GM19239 (cell line): ENCODE measurements around the gene DRAP1.
"Not testable (repeated sequence)": the region's sequence is repeated elsewhere in the genome, so short reads cannot be mapped to it uniquely, and the experiment has no call there.

Experiments used
- DNase-seq: peaks from one replicate; pipeline ENCODE4 v3.0.0; 2011; ENCODE audit warnings: low spot score; ENCODE audit not compliant: insufficient read length
- FAIRE-seq: peaks from 2 replicates; lab custom pipeline; 2011; peaks lifted over from hg19 to GRCh38; lab: Jason Lieb, UNC

Gene DRAP1

GRCh38 chr11:65922565-65922964 is 3.3 kb downstream of the DRAP1 start:
- FAIRE-seq (no peak), DNase-seq (no peak)

- FAIRE-seq: no peak
Measured at GRCh38 chr11:65925397-65925796, 6.2 kb downstream of the DRAP1 start.

GRCh38 chr11:65927904-65928397 is 8.7 kb downstream of the DRAP1 start:
- FAIRE-seq (peak; percentile 97), DNase-seq (peak; percentile 83)

More at GRCh38 chr11:65925397-65925796, 6.2 kb downstream of the DRAP1 start:
- no peak for DNase-seq

GRCh38 chr11:65928667-65929066 is 9.4 kb downstream of the DRAP1 start:
- DNase-seq: no peak

GRCh38 chr11:65931773-65932557 is 12.7 kb downstream of the DRAP1 start:
- DNase-seq (no peak), FAIRE-seq (no peak)

More at GRCh38 chr11:65928667-65929066, 9.4 kb downstream of the DRAP1 start:
- peak; percentile 78 for FAIRE-seq

- FAIRE-seq: no peak
- no peak for DNase-seq
Measured at GRCh38 chr11:65932558-65932919, 13.3 kb downstream of the DRAP1 start.

GRCh38 chr11:65934014-65934413 is 14.8 kb downstream of the DRAP1 start:
- FAIRE-seq (no peak), DNase-seq (no peak)

- no peak for FAIRE-seq
- DNase-seq: no peak
Measured at GRCh38 chr11:65937766-65938165, 18.5 kb downstream of the DRAP1 start.

GRCh38 chr11:65941720-65942310 is 22.6 kb downstream of the DRAP1 start:
- no peak for DNase-seq
- FAIRE-seq: no peak

- DNase-seq (no peak), FAIRE-seq (no peak)
Measured at GRCh38 chr11:65942531-65942930, 23.3 kb downstream of the DRAP1 start.

- no peak for DNase-seq
- no peak for FAIRE-seq
Measured at GRCh38 chr11:65944191-65944590, 25.0 kb downstream of the DRAP1 start.

GRCh38 chr11:65944767-65945166 is 25.5 kb downstream of the DRAP1 start:
- no peak for DNase-seq
- FAIRE-seq: no peak

- FAIRE-seq (no peak), DNase-seq (no peak)
Measured at GRCh38 chr11:65945430-65945911, 26.2 kb downstream of the DRAP1 start, which contains the start of gene TSGA10IP. TSS of gene TSGA10IP (plus strand) at chr11:65945480. CDS start at chr11:65945676, 196 bp downstream.

- DNase-seq (no peak), FAIRE-seq (no peak)
Measured at GRCh38 chr11:65945941-65946558, 26.8 kb downstream of the DRAP1 start.

- DNase-seq (no peak), FAIRE-seq (no peak)
Measured at GRCh38 chr11:65946655-65947054, 27.4 kb downstream of the DRAP1 start.

- DNase-seq: no peak
- FAIRE-seq: no peak
Measured at GRCh38 chr11:65947133-65947532, 27.9 kb downstream of the DRAP1 start.

GRCh38 chr11:65947603-65948125 is 28.4 kb downstream of the DRAP1 start:
- no peak for DNase-seq
- no peak for FAIRE-seq

GRCh38 chr11:65950711-65951110 is 31.5 kb downstream of the DRAP1 start:
- FAIRE-seq, DNase-seq: not testable (repeated sequence)

GRCh38 chr11:65951641-65952040 is 32.4 kb downstream of the DRAP1 start:
- not testable (repeated sequence) for FAIRE-seq, DNase-seq

GRCh38 chr11:65952052-65952521 is 32.9 kb downstream of the DRAP1 start:
- no peak for FAIRE-seq
- DNase-seq: no peak
